GM23338 (cell line): ENCODE measurements around the gene KLC4. TPM values are rescaled to one million over a fixed set of nuclear protein-coding genes. Genes with fewer than 3 reads are reported as not detected.

Source experiments
- ATAC-seq: fragments of 200-7000 bp; cut with Tn5 transposase; 3 replicates; pipeline ENCODE4 v1.9.1; 2020
- DNase-seq: peaks from one replicate; pipeline ENCODE4 v3.0.0-alpha.2; 2015; ENCODE audit warnings: low spot score
- H2AFZ ChIP-seq: fragments of 200-600 bp; sonication (generic); 2 replicates; pipeline ENCODE4 v1.8.0; 2016; ENCODE audit warnings: antibody characterized with exemption, mild to moderate bottlenecking, moderate library complexity
- H3F3A ChIP-seq: fragments of 200-600 bp; sonication (generic); replicated peaks from 2 replicates; pipeline ENCODE4 v1.8.0; 2017; ENCODE audit warnings: antibody characterized with exemption, mixed run types, low read depth
- H3K27ac ChIP-seq: fragments of 200-600 bp; sonication (generic); 2 replicates; pipeline ENCODE4 v1.6.1; 2016; ENCODE audit warnings: low read depth
- H3K27me3 ChIP-seq: fragments of 200-600 bp; sonication (generic); 2 replicates; pipeline ENCODE4 v1.8.0; 2016; ENCODE audit warnings: mild to moderate bottlenecking, mixed run types, moderate library complexity; ENCODE audit not compliant: insufficient read depth
- H3K36me3 ChIP-seq: fragments of 200-600 bp; sonication (generic); 2 replicates; pipeline ENCODE4 v1.8.0; 2016; ENCODE audit warnings: mild to moderate bottlenecking; ENCODE audit not compliant: insufficient read depth
- H3K4me1 ChIP-seq: fragments of 200-600 bp; sonication (generic); 2 replicates; pipeline ENCODE4 v1.8.0; 2016; ENCODE audit warnings: mild to moderate bottlenecking, moderate library complexity; ENCODE audit not compliant: insufficient read depth
- H3K4me2 ChIP-seq: fragments of 200-600 bp; sonication (generic); 2 replicates; pipeline ENCODE4 v1.7.1; 2017; ENCODE audit warnings: mixed run types
- H3K4me3 ChIP-seq: fragments of 200-600 bp; sonication (generic); 2 replicates; pipeline ENCODE4 v1.6.1; 2016; ENCODE audit warnings: mixed run types
- H3K79me2 ChIP-seq: fragments of 200-600 bp; sonication (generic); replicated peaks from 2 replicates; pipeline ENCODE4 v1.8.0; 2017; ENCODE audit warnings: mild to moderate bottlenecking; ENCODE audit not compliant: insufficient read depth
- H3K9me2 ChIP-seq: fragments of 200-600 bp; sonication (generic); 2 replicates; pipeline ENCODE4 v1.8.0; 2017; ENCODE audit not compliant: insufficient read depth
- H4K20me1 ChIP-seq: fragments of 200-600 bp; sonication (generic); replicated peaks from 2 replicates; pipeline ENCODE4 v1.8.0; 2017; ENCODE audit warnings: mild to moderate bottlenecking; ENCODE audit not compliant: insufficient read depth
- H3K27ac Mint-ChIP-seq: 2 replicates; pipeline ENCODE4 v1.8.0; 2020; ENCODE audit warnings: inconsistent platforms, mild to moderate bottlenecking, moderate library complexity, mixed read lengths
- H3K27me3 Mint-ChIP-seq: 3 replicates; pipeline ENCODE4 v1.8.0; 2022; ENCODE audit warnings: low read depth, mild to moderate bottlenecking, moderate library complexity, mixed read lengths, inconsistent platforms; ENCODE audit not compliant: insufficient read depth, poor library complexity
- H3K36me3 Mint-ChIP-seq: 3 replicates; pipeline ENCODE4 v1.8.0; 2021; ENCODE audit warnings: low read depth, mild to moderate bottlenecking, inconsistent platforms, moderate library complexity, mixed read lengths
- H3K4me1 Mint-ChIP-seq: 3 replicates; pipeline ENCODE4 v1.8.0; 2020; ENCODE audit warnings: mild to moderate bottlenecking, inconsistent platforms, mixed read lengths
- H3K4me3 Mint-ChIP-seq: 3 replicates; pipeline ENCODE4 v1.8.0; 2021; ENCODE audit warnings: moderate library complexity, mild to moderate bottlenecking, inconsistent platforms, mixed read lengths
- H3K9me3 Mint-ChIP-seq: 3 replicates; pipeline ENCODE4 v1.8.0; 2020; ENCODE audit warnings: moderate library complexity, mild to moderate bottlenecking, inconsistent platforms, mixed read lengths
- CTCF ChIP-seq, 2 experiments: fragments of 200-600 bp in 1 of 2; sonication (generic) in 1 of 2; conservative IDR thresholded peaks; 2 replicates each; pipeline versions ENCODE4 v1.5.1 to v1.6.1; 2016 to 2017; ENCODE audit warnings: antibody characterized with exemption in 2 of 2, low read depth in 2 of 2, mild to moderate bottlenecking in 2 of 2, moderate library complexity in 1 of 2
- polyA plus RNA-seq: library from polyadenylated mRNA; unstranded; fragments of >200 nt; fragmentation: Nextera tagmentation; extraction: Ambion mirVana; gene quantifications from 2 replicates; pipeline ENCODE4 v1.2.1, GENCODE V29; 2016
- total RNA-seq: library from RNA; depleted of rRNA; stranded (reverse); fragments of >200 nt; shearing (Covaris generic); gene quantifications from 2 replicates; pipeline ENCODE4 v1.2.3, GENCODE V29; 2014
- TF ChIP-seq, protein P1 (sequence below): fragments of 250-450 bp; sonication (Bioruptor Pico); IDR thresholded peaks from 2 replicates; pipeline ENCODE4 v1.5.0; 2020; ENCODE audit warnings: mild to moderate bottlenecking, moderate library complexity

Gene KLC4
- total and polyA plus RNA-seq, 2 experiments from 2014 or later = 14.9 to 17.4 TPM

GRCh38 chr6:43062818-43063217 lies 3.4 kb downstream of the KLC4 start (continued):
- TF ChIP-seq, protein P1, sequence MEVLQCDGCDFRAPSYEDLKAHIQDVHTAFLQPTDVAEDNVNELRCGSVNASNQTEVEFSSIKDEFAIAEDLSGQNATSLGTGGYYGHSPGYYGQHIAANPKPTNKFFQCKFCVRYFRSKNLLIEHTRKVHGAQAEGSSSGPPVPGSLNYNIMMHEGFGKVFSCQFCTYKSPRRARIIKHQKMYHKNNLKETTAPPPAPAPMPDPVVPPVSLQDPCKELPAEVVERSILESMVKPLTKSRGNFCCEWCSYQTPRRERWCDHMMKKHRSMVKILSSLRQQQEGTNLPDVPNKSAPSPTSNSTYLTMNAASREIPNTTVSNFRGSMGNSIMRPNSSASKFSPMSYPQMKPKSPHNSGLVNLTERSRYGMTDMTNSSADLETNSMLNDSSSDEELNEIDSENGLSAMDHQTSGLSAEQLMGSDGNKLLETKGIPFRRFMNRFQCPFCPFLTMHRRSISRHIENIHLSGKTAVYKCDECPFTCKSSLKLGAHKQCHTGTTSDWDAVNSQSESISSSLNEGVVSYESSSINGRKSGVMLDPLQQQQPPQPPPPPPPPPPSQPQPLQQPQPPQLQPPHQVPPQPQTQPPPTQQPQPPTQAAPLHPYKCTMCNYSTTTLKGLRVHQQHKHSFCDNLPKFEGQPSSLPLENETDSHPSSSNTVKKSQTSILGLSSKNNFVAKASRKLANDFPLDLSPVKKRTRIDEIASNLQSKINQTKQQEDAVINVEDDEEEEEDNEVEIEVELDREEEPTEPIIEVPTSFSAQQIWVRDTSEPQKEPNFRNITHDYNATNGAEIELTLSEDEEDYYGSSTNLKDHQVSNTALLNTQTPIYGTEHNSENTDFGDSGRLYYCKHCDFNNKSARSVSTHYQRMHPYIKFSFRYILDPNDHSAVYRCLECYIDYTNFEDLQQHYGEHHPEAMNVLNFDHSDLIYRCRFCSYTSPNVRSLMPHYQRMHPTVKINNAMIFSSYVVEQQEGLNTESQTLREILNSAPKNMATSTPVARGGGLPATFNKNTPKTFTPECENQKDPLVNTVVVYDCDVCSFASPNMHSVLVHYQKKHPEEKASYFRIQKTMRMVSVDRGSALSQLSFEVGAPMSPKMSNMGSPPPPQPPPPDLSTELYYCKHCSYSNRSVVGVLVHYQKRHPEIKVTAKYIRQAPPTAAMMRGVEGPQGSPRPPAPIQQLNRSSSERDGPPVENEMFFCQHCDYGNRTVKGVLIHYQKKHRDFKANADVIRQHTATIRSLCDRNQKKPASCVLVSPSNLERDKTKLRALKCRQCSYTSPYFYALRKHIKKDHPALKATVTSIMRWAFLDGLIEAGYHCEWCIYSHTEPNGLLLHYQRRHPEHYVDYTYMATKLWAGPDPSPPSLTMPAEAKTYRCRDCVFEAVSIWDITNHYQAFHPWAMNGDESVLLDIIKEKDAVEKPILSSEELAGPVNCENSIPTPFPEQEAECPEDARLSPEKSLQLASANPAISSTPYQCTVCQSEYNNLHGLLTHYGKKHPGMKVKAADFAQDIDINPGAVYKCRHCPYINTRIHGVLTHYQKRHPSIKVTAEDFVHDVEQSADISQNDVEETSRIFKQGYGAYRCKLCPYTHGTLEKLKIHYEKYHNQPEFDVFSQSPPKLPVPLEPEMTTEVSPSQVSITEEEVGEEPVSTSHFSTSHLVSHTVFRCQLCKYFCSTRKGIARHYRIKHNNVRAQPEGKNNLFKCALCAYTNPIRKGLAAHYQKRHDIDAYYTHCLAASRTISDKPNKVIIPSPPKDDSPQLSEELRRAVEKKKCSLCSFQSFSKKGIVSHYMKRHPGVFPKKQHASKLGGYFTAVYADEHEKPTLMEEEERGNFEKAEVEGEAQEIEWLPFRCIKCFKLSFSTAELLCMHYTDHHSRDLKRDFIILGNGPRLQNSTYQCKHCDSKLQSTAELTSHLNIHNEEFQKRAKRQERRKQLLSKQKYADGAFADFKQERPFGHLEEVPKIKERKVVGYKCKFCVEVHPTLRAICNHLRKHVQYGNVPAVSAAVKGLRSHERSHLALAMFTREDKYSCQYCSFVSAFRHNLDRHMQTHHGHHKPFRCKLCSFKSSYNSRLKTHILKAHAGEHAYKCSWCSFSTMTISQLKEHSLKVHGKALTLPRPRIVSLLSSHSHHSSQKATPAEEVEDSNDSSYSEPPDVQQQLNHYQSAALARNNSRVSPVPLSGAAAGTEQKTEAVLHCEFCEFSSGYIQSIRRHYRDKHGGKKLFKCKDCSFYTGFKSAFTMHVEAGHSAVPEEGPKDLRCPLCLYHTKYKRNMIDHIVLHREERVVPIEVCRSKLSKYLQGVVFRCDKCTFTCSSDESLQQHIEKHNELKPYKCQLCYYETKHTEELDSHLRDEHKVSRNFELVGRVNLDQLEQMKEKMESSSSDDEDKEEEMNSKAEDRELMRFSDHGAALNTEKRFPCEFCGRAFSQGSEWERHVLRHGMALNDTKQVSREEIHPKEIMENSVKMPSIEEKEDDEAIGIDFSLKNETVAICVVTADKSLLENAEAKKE = no peak

DNA sequence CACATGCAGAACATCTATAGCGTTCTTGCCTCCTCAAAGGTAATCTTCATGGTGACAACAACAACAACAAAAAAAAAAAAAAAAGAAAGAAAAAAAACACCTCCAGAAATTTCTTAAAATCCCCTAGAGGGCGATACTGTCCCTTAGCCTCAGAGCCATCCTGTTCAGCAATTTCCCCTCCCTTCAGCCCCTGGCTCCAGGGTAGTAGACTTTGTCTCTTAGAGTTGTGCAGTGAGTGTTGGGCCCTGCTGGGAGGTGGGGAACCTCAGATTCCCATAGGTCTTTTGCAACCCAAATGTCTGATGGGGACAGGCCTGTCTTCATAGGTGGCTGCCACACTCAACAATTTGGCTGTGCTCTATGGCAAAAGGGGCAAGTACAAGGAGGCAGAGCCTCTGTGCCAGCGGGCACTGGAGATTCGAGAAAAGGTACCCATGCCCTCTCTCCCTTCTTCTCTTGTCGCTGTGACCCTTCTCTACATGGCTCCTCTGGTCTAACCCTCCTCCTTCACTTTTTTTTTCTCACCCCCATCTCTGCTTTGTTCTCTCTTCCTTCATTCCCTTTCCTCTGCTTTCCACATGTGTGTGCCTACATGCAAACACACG lies 10.7 kb downstream of the KLC4 start:
- Mint-ChIP-seq H3K36me3 (peaks cover 9% of the 10 kb centered on the region), H3K9me3 (no peaks in the 10 kb centered on the region), H3K4me3 (no peak overlapping the region; the same call in 2 of the 3 replicates)

More for the DNA sequence above, 10.7 kb downstream of the KLC4 start:
- Mint-ChIP-seq H3K27ac (peak overlapping the region; percentile 77), H3K27me3 (peaks cover 12% of the 10 kb centered on the region), H3K4me1 (peaks cover 31% of the 10 kb centered on the region)
- H2AFZ ChIP-seq = no peak overlapping the region
- TF ChIP-seq, protein P1 = no peak
- TF ChIP-seq CTCF (conservative IDR thresholded peaks at IDR 0.05; ENCODE audit: low read depth in 2 of 2) = peak; percentile 76 to 88
- H3K4me3 ChIP-seq = no peak overlapping the region
- H3K79me2 ChIP-seq = no peaks in the 10 kb centered on the region
- H3K27me3 ChIP-seq = no peaks in the 10 kb centered on the region
- H3F3A ChIP-seq = no peaks in the 10 kb centered on the region
- DNase-seq = peak; percentile 90
- no peaks in the 10 kb centered on the region for H3K9me2 ChIP-seq
- peaks cover 8% of the 10 kb centered on the region; the same call in 1 of the 2 replicates for H3K4me1 ChIP-seq
- H3K36me3 ChIP-seq = no peaks in the 10 kb centered on the region; the same call in none of the 2 replicates
- ATAC-seq = peak; percentile 90
- H3K27ac ChIP-seq = no peak overlapping the region
- H4K20me1 ChIP-seq = no peaks in the 10 kb centered on the region
- H3K4me2 ChIP-seq = no peak overlapping the region
